Neuronal stem cell (in vitro differentiated cells): ENCODE results near the gene EFCAB5.

Experiments
- DNase-seq: peaks from one replicate; pipeline ENCODE4 v3.0.0-alpha.2; 2013; ENCODE audit warnings: low spot score
- H2AFZ ChIP-seq: one replicate; pipeline ENCODE4 v1.6.1; 2013; ENCODE audit warnings: mild to moderate bottlenecking, low read length, inconsistent platforms
- H2AK5ac ChIP-seq: 2 replicates; pipeline ENCODE4 v1.6.1; 2013; ENCODE audit warnings: low read depth, mild to moderate bottlenecking, inconsistent platforms, low read length, moderate library complexity, mixed read lengths
- H2BK120ac ChIP-seq: 2 replicates; pipeline ENCODE4 v1.6.1; 2013; ENCODE audit warnings: low read depth, mild to moderate bottlenecking, inconsistent platforms, low read length, moderate library complexity, mixed read lengths
- H2BK12ac ChIP-seq: one replicate; pipeline ENCODE4 v1.6.1; 2013; ENCODE audit warnings: low read length, inconsistent platforms
- H2BK15ac ChIP-seq: 2 replicates; pipeline ENCODE4 v1.6.1; 2013; ENCODE audit warnings: mild to moderate bottlenecking, low read length, inconsistent platforms, mixed read lengths
- H2BK5ac ChIP-seq: one replicate; pipeline ENCODE4 v1.6.1; 2013; ENCODE audit warnings: inconsistent platforms, mild to moderate bottlenecking, low read length, moderate library complexity
- H3K14ac ChIP-seq: one replicate; pipeline ENCODE4 v1.6.1; 2013; ENCODE audit warnings: low read length, inconsistent platforms
- H3K18ac ChIP-seq: 2 replicates; pipeline ENCODE4 v1.6.1; 2013; ENCODE audit warnings: low read length, inconsistent platforms
- H3K23ac ChIP-seq: 2 replicates; pipeline ENCODE4 v1.6.1; 2013; ENCODE audit warnings: low read depth, mild to moderate bottlenecking, mixed read lengths, low read length, inconsistent platforms; ENCODE audit not compliant: poor library complexity
- H3K27ac ChIP-seq: replicated peaks from 3 replicates; pipeline ENCODE4 v1.5.1; 2013; ENCODE audit warnings: low read length, inconsistent platforms
- H3K27me3 ChIP-seq, 3 experiments: 2 replicates each; pipeline ENCODE4 v1.6.1; 2013; ENCODE audit warnings: low read length in 3 of 3, mild to moderate bottlenecking in 2 of 3, inconsistent platforms in 1 of 3, low read depth in 1 of 3, mixed read lengths in 1 of 3, moderate library complexity in 1 of 3; ENCODE audit not compliant: control insufficient read depth in 3 of 3, insufficient read depth in 3 of 3
- H3K36me3 ChIP-seq, 2 donors: replicated peaks in 1 of 2; 2 replicates each; pipeline ENCODE4 v1.6.1; 2013; ENCODE audit warnings: low read length in 2 of 2; ENCODE audit not compliant: control insufficient read depth in 2 of 2, insufficient read depth in 2 of 2
- H3K4ac ChIP-seq: 2 replicates; pipeline ENCODE4 v1.6.1; 2013; ENCODE audit warnings: inconsistent platforms, mild to moderate bottlenecking, low read length, moderate library complexity
- H3K4me1 ChIP-seq, 2 donors: 1 replicate in 1 of 2; 2 replicates in 1 of 2; pipeline ENCODE4 v1.6.1; 2013; ENCODE audit warnings: low read length in 2 of 2, low read depth in 1 of 2; ENCODE audit not compliant: control insufficient read depth in 2 of 2, insufficient read depth in 1 of 2
- H3K4me2 ChIP-seq: one replicate; pipeline ENCODE4 v1.6.1; 2013; ENCODE audit warnings: mild to moderate bottlenecking, low read length, inconsistent platforms; ENCODE audit not compliant: insufficient read depth, poor library complexity, severe bottlenecking
- H3K4me3 ChIP-seq, 2 donors: 2 replicates each; pipeline ENCODE4 v1.5.1; 2013; ENCODE audit warnings: low read length in 2 of 2, mild to moderate bottlenecking in 2 of 2, inconsistent platforms in 1 of 2, moderate library complexity in 1 of 2
- H3K79me1 ChIP-seq: one replicate; pipeline ENCODE4 v1.6.1; 2013; ENCODE audit warnings: low read depth, mild to moderate bottlenecking, inconsistent platforms, low read length, moderate library complexity
- H3K9ac ChIP-seq: one replicate; pipeline ENCODE4 v1.6.1; 2013; ENCODE audit warnings: mild to moderate bottlenecking, low read depth, low read length, inconsistent platforms; ENCODE audit not compliant: poor library complexity
- H3K9me3 ChIP-seq, 2 donors: replicated peaks in 1 of 2; 2 replicates each; pipeline versions ENCODE3 to v1.6.1; 2013; ENCODE audit warnings: low read length in 2 of 2, mild to moderate bottlenecking in 2 of 2, inconsistent platforms in 1 of 2, low read depth in 1 of 2, mixed read lengths in 1 of 2, moderate library complexity in 1 of 2; ENCODE audit not compliant: control insufficient read depth in 2 of 2, insufficient read depth in 1 of 2
- H4K8ac ChIP-seq: one replicate; pipeline ENCODE4 v1.6.1; 2013; ENCODE audit warnings: low read depth, mild to moderate bottlenecking, inconsistent platforms, low read length, moderate library complexity
- H4K91ac ChIP-seq: one replicate; pipeline ENCODE4 v1.6.1; 2013; ENCODE audit warnings: low read length, low read depth, mild to moderate bottlenecking, inconsistent platforms; ENCODE audit not compliant: poor library complexity
- WGBS, 2 donors: extraction: QIAGEN DNeasy Blood & Tissue Kit; methylation state at CpG; one replicate each; pipeline ENCODE4 v1.1.7; 2013; ENCODE audit warnings: missing lambda C conversion rate in 2 of 2, mixed read lengths in 1 of 2; ENCODE audit not compliant: insufficient read length in 2 of 2, insufficient replicate concordance in 1 of 2; ENCODE audit errors: extremely low coverage in 2 of 2; 5-methylcytosine and 5-hydroxymethylcytosine counted together

The EFCAB5 gene

GRCh38 chr17:29959658-29960337, 18.4 kb downstream of the EFCAB5 start:
- no peak overlapping the region for H3K9ac ChIP-seq
- no peak overlapping the region for H4K8ac ChIP-seq
- H3K4me2 ChIP-seq = no peak overlapping the region
- H2AK5ac ChIP-seq = no peak overlapping the region
- no peak overlapping the region for H3K27ac ChIP-seq
- no peak overlapping the region for H3K4me3 ChIP-seq
- H3K18ac ChIP-seq = peak overlapping the region; percentile 23
- no peaks in the 10 kb centered on the region for H3K79me1 ChIP-seq
- no peak overlapping the region for H3K4ac ChIP-seq
- no peak overlapping the region for H4K91ac ChIP-seq
- no peak for DNase-seq
- no peak overlapping the region for H2AFZ ChIP-seq
- H3K23ac ChIP-seq = no peak overlapping the region
- no peaks in the 10 kb centered on the region for H3K9me3 ChIP-seq
- no peak overlapping the region for H2BK15ac ChIP-seq
- peaks cover 0 to 2% of the 10 kb centered on the region in 2 donors for H3K4me1 ChIP-seq
- H2BK120ac ChIP-seq = no peak overlapping the region
- no peaks in the 10 kb centered on the region for H3K27me3 ChIP-seq
- no CpG with 5 or more reads among the region's 4 CpGs for WGBS, 2 donors
- no peaks in the 10 kb centered on the region for H3K36me3 ChIP-seq
- no peak overlapping the region for H2BK5ac ChIP-seq
- H3K14ac ChIP-seq = no peak overlapping the region
- H2BK12ac ChIP-seq = no peak overlapping the region

GRCh38 chr17:29962656-29963055, 21.2 kb downstream of the EFCAB5 start:
- no peak overlapping the region for H3K4me2 ChIP-seq
- no peaks in the 10 kb centered on the region for H3K9me3 ChIP-seq
- WGBS, 2 donors = no CpG with 5 or more reads among the region's 2 CpGs
- no peak overlapping the region for H2BK5ac ChIP-seq
- no peaks in the 10 kb centered on the region for H3K27me3 ChIP-seq
- no peak overlapping the region for H4K91ac ChIP-seq
- no peak overlapping the region for H2BK120ac ChIP-seq
- no peak overlapping the region for H2AK5ac ChIP-seq
- H2AFZ ChIP-seq = no peak overlapping the region
- H3K36me3 ChIP-seq = no peaks in the 10 kb centered on the region
- H3K23ac ChIP-seq = no peak overlapping the region
- no peak overlapping the region for H3K27ac ChIP-seq
- no peak overlapping the region for H3K4ac ChIP-seq
- no peak overlapping the region for H2BK12ac ChIP-seq
- no peak overlapping the region for H3K14ac ChIP-seq
- H3K18ac ChIP-seq = no peak overlapping the region
- H3K4me3 ChIP-seq = no peak overlapping the region
- H2BK15ac ChIP-seq = no peak overlapping the region
- H3K9ac ChIP-seq = no peak overlapping the region
- peaks cover 0 to 2% of the 10 kb centered on the region in 2 donors for H3K4me1 ChIP-seq
- DNase-seq = no peak
- H4K8ac ChIP-seq = no peak overlapping the region
- H3K79me1 ChIP-seq = no peaks in the 10 kb centered on the region

DNA sequence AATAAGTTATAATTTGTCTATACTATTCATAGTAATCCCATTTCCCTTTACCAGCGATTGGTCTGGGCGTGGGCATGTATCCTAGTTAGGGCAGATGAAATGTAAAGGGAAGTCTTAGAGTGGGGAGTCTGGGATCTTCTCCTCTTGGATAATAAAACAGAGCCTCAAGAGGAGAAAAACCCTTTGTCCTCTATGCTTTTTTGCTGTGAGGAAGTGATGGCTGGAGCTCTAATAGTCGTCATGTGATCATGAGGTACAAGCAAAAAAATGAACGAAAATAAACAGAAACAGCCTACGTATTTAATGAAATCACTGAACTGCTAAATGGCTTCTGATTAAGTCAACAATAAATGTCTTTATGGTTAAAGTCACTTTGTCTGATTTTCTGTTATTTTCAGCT, 26.8 kb downstream of the EFCAB5 start:
- Histone ChIP-seq H3K14ac (no peak overlapping the region), H2BK12ac (no peak overlapping the region)
- WGBS, 2 donors = no CpG with 5 or more reads among the region's 5 CpGs

DNA sequence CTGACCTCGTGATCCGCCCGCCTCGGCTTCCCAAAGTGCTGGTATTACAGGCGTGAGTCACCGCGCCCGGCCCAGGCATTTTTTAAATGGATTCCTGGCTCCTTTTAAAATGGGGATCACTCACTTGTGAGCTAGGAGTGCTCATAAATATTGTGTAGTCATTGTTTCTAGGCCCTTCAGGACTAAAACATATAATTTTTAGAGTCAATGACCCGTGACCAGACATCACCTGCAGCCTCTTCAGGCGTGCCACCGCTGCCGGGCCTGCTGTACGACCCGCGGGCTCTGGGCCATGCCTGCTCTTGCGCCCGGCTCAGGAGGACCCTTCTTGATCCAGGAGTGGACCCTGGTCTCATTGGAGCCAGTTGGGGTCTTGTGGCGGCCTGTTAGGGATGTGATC, 30.8 kb downstream of the EFCAB5 start:
- Histone ChIP-seq H3K23ac (no peak overlapping the region), H3K4me2 (no peak overlapping the region), H2BK120ac (no peak overlapping the region), H2BK5ac (no peak overlapping the region), H2BK15ac (no peak overlapping the region), H3K27me3 (peaks cover 0 to 6% (median 0%) of the 10 kb centered on the region in 3 experiments), H3K79me1 (no peaks in the 10 kb centered on the region), H3K18ac (no peak overlapping the region), H4K8ac (no peak overlapping the region), H3K4me3 (no peak overlapping the region), H2BK12ac (no peak overlapping the region), H2AFZ (no peak overlapping the region), H3K36me3 (no peaks in the 10 kb centered on the region), H3K4ac (no peak overlapping the region), H3K14ac (no peak overlapping the region), H3K27ac (no peak overlapping the region), H3K9ac (no peak overlapping the region), H3K9me3 (no peaks in the 10 kb centered on the region), H3K4me1 (no peaks in the 10 kb centered on the region), H2AK5ac (no peak overlapping the region), H4K91ac (no peak overlapping the region)
- no peak for DNase-seq
- no CpG with 5 or more reads among the region's 18 CpGs for WGBS, 2 donors

More for the DNA sequence above, 26.8 kb downstream of the EFCAB5 start:
- Histone ChIP-seq H3K18ac (no peak overlapping the region), H3K9me3 (no peaks in the 10 kb centered on the region), H2BK5ac (no peak overlapping the region), H3K23ac (no peak overlapping the region), H3K36me3 (no peaks in the 10 kb centered on the region), H4K8ac (no peak overlapping the region), H2BK15ac (no peak overlapping the region), H3K27ac (no peak overlapping the region), H3K4me3 (no peak overlapping the region), H3K9ac (no peak overlapping the region), H3K27me3 (no peaks in the 10 kb centered on the region), H2AK5ac (no peak overlapping the region), H3K4me2 (no peak overlapping the region), H2BK120ac (no peak overlapping the region), H3K4ac (no peak overlapping the region), H2AFZ (no peak overlapping the region), H3K4me1 (no peaks in the 10 kb centered on the region), H3K79me1 (no peaks in the 10 kb centered on the region), H4K91ac (no peak overlapping the region)
- no peak for DNase-seq
